Coronary artery (tissue), 2 donors: Measurements from ENCODE around the gene SLC7A14.

Experiments
- DNase-seq: peaks from one replicate; pipeline ENCODE4 v3.0.0-alpha.2; 2017; ENCODE audit warnings: low spot score
- H3K27ac ChIP-seq, 2 donors: fragments of 200-600 bp; sonication (generic); one replicate each; pipeline ENCODE4 v1.5.1; 2016 to 2019
- H3K4me3 ChIP-seq: fragments of 200-600 bp; sonication (generic); 2 replicates; pipeline ENCODE4 v1.5.1; 2016; ENCODE audit warnings: mild to moderate bottlenecking, moderate library complexity
- TF ChIP-seq, protein P1 (sequence below): fragments of 200-600 bp; sonication (generic); IDR thresholded peaks from one replicate; pipeline ENCODE4 v1.5.1; 2019; ENCODE audit warnings: antibody characterized with exemption

Gene SLC7A14

DNA sequence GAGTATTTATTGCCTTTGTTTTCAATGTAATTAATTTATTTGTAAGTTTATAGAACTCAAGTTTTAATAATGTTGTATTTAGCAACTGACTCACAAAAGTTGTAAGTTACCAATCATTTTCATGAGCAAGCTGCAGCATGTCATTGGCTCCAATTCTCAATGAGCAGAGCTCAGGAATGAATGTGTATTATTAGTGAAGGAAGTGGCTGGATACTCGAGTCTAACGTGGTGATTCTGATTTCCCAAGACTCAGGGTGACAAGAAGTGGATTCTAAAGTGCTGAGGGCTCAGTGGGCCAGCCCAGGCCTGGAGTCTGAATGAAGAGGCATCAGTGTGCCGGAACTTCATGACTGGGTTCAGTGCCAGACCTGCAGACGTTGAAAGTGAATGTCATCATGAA lies 127.6 kb downstream of the SLC7A14 start:
- TF ChIP-seq, protein P1, sequence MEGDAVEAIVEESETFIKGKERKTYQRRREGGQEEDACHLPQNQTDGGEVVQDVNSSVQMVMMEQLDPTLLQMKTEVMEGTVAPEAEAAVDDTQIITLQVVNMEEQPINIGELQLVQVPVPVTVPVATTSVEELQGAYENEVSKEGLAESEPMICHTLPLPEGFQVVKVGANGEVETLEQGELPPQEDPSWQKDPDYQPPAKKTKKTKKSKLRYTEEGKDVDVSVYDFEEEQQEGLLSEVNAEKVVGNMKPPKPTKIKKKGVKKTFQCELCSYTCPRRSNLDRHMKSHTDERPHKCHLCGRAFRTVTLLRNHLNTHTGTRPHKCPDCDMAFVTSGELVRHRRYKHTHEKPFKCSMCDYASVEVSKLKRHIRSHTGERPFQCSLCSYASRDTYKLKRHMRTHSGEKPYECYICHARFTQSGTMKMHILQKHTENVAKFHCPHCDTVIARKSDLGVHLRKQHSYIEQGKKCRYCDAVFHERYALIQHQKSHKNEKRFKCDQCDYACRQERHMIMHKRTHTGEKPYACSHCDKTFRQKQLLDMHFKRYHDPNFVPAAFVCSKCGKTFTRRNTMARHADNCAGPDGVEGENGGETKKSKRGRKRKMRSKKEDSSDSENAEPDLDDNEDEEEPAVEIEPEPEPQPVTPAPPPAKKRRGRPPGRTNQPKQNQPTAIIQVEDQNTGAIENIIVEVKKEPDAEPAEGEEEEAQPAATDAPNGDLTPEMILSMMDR: no peak
- Histone ChIP-seq H3K27ac (no peak overlapping the region), H3K4me3 (no peak overlapping the region)
- DNase-seq: no peak

DNA sequence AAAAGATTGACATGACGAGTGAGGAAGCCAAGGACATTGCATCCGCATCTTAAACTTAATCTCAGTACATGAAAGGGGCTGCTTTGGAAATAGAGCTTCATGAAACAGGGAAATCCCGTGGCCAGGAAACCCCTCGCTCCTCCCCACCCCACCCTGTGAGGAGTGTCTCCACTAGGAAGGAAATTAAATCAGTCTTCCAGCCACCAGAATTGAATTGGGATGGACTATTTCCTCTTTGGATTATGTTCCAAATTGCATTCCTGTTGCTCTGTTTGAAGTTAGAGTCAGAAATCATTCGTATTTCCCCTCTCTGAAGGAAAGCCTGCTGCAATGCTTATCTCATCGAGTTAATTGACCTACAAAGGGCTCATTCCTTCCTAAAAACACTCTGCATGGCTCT lies 131.4 kb downstream of the SLC7A14 start:
- H3K4me3 ChIP-seq: no peak overlapping the region
- no peak overlapping the region for H3K27ac ChIP-seq
- no peak for DNase-seq
- TF ChIP-seq, protein P1: no peak

DNA sequence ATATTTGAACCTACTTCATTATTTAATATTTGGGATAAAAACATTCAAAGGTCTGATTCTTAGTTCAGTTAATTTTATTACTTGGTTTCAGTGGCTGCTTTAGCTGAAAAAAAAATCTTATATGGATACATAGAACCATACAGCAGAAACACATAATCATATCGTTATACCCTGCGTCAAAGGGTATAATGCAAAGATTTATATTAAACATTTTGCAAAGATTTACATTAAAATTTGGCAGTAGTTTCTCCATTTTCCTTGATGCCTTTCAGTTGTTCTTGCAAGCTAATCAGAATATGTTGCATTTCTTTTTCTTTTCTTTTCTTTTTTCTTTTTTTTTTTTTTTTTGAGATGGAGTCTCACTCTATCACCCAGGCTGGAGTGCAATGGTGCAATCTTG lies 135.8 kb downstream of the SLC7A14 start:
- H3K27ac ChIP-seq: no peak overlapping the region
- H3K4me3 ChIP-seq: no peak overlapping the region
- DNase-seq: no peak
- TF ChIP-seq, protein P1: no peak

DNA sequence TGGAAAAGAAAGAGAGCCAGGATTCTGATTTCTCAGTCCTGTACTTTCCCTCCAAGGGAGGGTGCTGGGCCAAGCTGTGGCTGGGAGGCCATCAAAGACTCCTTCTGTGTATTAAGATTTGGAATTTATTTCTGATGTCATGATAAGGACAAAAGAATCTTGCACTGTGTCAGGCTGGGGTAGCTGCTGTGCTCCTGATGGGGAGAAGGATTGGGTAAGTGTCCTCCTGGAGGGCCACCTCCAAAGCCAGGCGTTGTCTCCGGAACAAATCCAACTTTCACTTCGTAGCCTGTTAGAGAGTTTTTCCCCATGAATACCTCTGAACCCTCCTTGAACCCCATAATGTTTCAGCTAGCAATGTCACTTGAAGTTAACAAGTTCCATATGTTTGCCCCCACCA lies 137.3 kb downstream of the SLC7A14 start:
- no peak overlapping the region for H3K4me3 ChIP-seq
- no peak for DNase-seq
- TF ChIP-seq, protein P1: no peak
- no peak overlapping the region for H3K27ac ChIP-seq

DNA sequence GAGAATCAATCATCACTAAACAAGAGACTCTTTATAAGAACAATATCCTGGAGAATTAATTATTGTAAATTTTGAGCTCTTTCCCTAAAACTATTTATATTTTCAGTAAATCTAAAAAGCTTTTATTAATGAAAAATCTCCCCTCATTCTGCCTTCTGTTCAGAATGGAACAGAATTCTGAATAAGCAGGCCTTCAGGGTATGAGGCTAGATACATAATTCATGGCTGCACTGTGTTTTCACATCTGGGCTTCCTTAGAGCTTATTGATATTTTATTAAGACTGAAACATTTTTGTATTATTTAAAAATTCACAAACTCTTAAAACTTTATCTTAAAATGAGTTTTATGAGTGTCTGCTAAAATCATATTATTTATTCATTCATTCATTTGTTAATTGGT lies 142.4 kb downstream of the SLC7A14 start:
- Histone ChIP-seq H3K27ac (no peak overlapping the region), H3K4me3 (no peak overlapping the region)
- no peak for DNase-seq
- TF ChIP-seq, protein P1: no peak

DNA sequence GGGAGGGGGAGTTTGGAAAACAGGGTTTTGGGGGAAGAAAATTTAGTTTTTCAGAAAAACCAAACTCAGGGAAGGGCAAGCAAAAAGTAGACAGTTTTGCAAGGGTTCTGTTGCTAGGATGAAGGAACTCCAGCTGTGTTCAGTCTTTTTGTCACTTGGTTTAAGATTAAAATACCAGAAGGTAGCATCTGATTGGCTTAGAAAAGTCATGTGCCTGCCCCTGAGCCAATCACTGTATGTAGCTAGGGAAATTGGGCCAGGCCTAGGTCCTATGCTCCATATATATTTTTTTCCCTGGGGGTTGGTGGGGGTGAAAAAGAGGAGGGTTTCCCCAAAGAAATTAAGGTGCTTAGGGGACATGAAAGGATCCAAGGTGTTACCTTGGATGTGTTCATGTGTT lies 142.9 kb downstream of the SLC7A14 start:
- DNase-seq: no peak
- Histone ChIP-seq H3K27ac (no peak overlapping the region), H3K4me3 (no peak overlapping the region)
- TF ChIP-seq, protein P1: no peak

DNA sequence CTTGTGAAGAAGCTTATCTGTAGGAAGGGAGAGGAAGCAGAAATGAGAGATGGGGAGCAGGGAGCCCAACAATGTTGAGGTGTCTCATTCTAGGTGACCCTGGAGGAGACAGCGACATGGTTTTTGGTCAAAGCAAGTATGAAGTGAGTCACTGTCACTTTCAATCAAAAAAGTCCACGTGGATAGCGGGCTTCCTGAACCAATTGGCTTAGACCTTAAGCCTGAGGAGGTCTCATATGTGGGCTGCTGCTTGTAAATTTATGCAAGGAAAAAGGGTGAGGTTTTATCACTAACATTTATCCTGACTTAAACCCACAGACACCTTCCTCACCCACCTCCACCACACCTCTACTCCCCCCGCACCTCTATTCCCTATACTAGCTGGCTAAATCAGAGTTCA lies 144.5 kb downstream of the SLC7A14 start:
- H3K4me3 ChIP-seq: no peak overlapping the region
- DNase-seq: no peak
- TF ChIP-seq, protein P1: no peak
- no peak overlapping the region for H3K27ac ChIP-seq
